HG03139 (cell line): ENCODE measurements around the gene ZNF701.
"Not testable (repeated sequence)": the region's sequence is repeated elsewhere in the genome, so short reads cannot be mapped to it uniquely, and the experiment has no call there.

Source experiments
- ATAC-seq: cut with Tn5 transposase; IDR thresholded peaks from one replicate; pipeline ENCODE4 v1.9.1; 2021; ENCODE audit not compliant: unreplicated experiment

Gene ZNF701

GRCh38 chr19:52570000-52570861 is at the start of gene ZNF701:
TSS of gene ZNF701 (plus strand) at chr19:52570287. CDS start at chr19:52574148, 3,861 bp downstream.
- peak; percentile 92 for ATAC-seq

GRCh38 chr19:52522551-52522950 is 47.5 kb upstream of the ZNF701 start:
- ATAC-seq: no peak

- no peak for ATAC-seq
These were observed 46.0 kb upstream of the ZNF701 start for GRCh38 chr19:52524086-52524485.

- peak; percentile 84 for ATAC-seq
These were observed 42.7 kb upstream of the ZNF701 start, which contains the start of gene ZNF808 for GRCh38 chr19:52527134-52527955. TSS of gene ZNF808 (plus strand) at chr19:52527668. CDS start at chr19:52543285, 15,617 bp downstream.

- ATAC-seq: no peak
These were observed 42.1 kb upstream of the ZNF701 start for GRCh38 chr19:52527956-52528351.

GRCh38 chr19:52532480-52532879 is 37.6 kb upstream of the ZNF701 start:
- no peak for ATAC-seq

GRCh38 chr19:52533901-52534300 is 36.2 kb upstream of the ZNF701 start:
- no peak for ATAC-seq

GRCh38 chr19:52535385-52535770 is 34.7 kb upstream of the ZNF701 start:
- not testable (repeated sequence) for ATAC-seq

- peak; percentile 92 for ATAC-seq
These were observed 34.2 kb upstream of the ZNF701 start for GRCh38 chr19:52535771-52536447.

GRCh38 chr19:52536448-52536800 is 33.7 kb upstream of the ZNF701 start:
- peak; percentile 25 for ATAC-seq

- not testable (repeated sequence) for ATAC-seq
These were observed 31.3 kb upstream of the ZNF701 start for GRCh38 chr19:52538815-52539214.

GRCh38 chr19:52541176-52541575 is 28.9 kb upstream of the ZNF701 start:
- ATAC-seq: not testable (repeated sequence)

GRCh38 chr19:52541608-52542007 is 28.5 kb upstream of the ZNF701 start:
- no peak for ATAC-seq

- not testable (repeated sequence) for ATAC-seq
These were observed 27.5 kb upstream of the ZNF701 start for GRCh38 chr19:52542541-52542940.

GRCh38 chr19:52542984-52543664 is 27.0 kb upstream of the ZNF701 start:
- no peak for ATAC-seq

- no peak for ATAC-seq
These were observed 15.7 kb upstream of the ZNF701 start for GRCh38 chr19:52554216-52554971.

GRCh38 chr19:52557231-52557995 is 12.7 kb upstream of the ZNF701 start:
- ATAC-seq: no peak

GRCh38 chr19:52558732-52559445 is 11.2 kb upstream of the ZNF701 start:
- ATAC-seq: not testable (repeated sequence)

- not testable (repeated sequence) for ATAC-seq
These were observed 8.5 kb upstream of the ZNF701 start for GRCh38 chr19:52561611-52562010.
